GM06990 (cell line): Measurements from ENCODE around the gene SMARCD3.

Source experiments
- DNase-seq: peaks from one replicate; pipeline ENCODE4 v3.0.0-alpha.2; 2011; ENCODE audit not compliant: insufficient read length; ENCODE audit errors: extremely low read depth
- H3K27me3 ChIP-seq: replicated peaks from 2 replicates; pipeline ENCODE4 v1.6.0; 2011; ENCODE audit warnings: low read length; ENCODE audit not compliant: control insufficient read depth, insufficient read depth
- H3K36me3 ChIP-seq: 2 replicates; pipeline ENCODE4 v1.5.1; 2011; ENCODE audit warnings: low read length; ENCODE audit not compliant: control insufficient read depth, insufficient read depth
- H3K4me3 ChIP-seq: replicated peaks from 2 replicates; pipeline ENCODE4 v1.5.1; 2011; ENCODE audit warnings: low read depth, mild to moderate bottlenecking, control low read depth, low read length
- CTCF ChIP-seq: IDR thresholded peaks from 2 replicates; pipeline ENCODE4 v1.5.1; 2011; ENCODE audit warnings: low read length, control low read depth, mild to moderate bottlenecking, inconsistent platforms; ENCODE audit not compliant: insufficient read depth, poor library complexity, severe bottlenecking

Gene SMARCD3

GRCh38 chr7:151289891-151290290 is 41.4 kb upstream of the SMARCD3 start:
- Histone ChIP-seq H3K4me3 (no peak overlapping the region), H3K27me3 (no peaks in the 10 kb centered on the region; the same call in 1 of the 2 replicates), H3K36me3 (no peaks in the 10 kb centered on the region)
- DNase-seq: no peak
- no peak for TF ChIP-seq CTCF

- Histone ChIP-seq H3K27me3 (no peaks in the 10 kb centered on the region; the same call in 1 of the 2 replicates), H3K36me3 (no peaks in the 10 kb centered on the region), H3K4me3 (no peak overlapping the region)
- DNase-seq: no peak
- TF ChIP-seq CTCF: no peak
Measured at GRCh38 chr7:151286148-151286547, 37.7 kb upstream of the SMARCD3 start.

GRCh38 chr7:151283302-151283701 is 34.8 kb upstream of the SMARCD3 start:
- H3K4me3 ChIP-seq: no peak overlapping the region
- no peaks in the 10 kb centered on the region for H3K36me3 ChIP-seq
- no peak for TF ChIP-seq CTCF
- DNase-seq: no peak
- H3K27me3 ChIP-seq: no peaks in the 10 kb centered on the region; the same call in none of the 2 replicates

- H3K36me3 ChIP-seq: no peaks in the 10 kb centered on the region
- no peak overlapping the region for H3K4me3 ChIP-seq
- TF ChIP-seq CTCF: no peak
- no peaks in the 10 kb centered on the region; the same call in none of the 2 replicates for H3K27me3 ChIP-seq
- DNase-seq: no peak
Measured at GRCh38 chr7:151282111-151282510, 33.6 kb upstream of the SMARCD3 start.

- H3K27me3 ChIP-seq: no peaks in the 10 kb centered on the region; the same call in none of the 2 replicates
- H3K4me3 ChIP-seq: no peak overlapping the region
- TF ChIP-seq CTCF: no peak
- DNase-seq: no peak
- H3K36me3 ChIP-seq: no peaks in the 10 kb centered on the region
Measured at GRCh38 chr7:151281686-151282085, 33.2 kb upstream of the SMARCD3 start.

GRCh38 chr7:151280388-151281019 is 32.0 kb upstream of the SMARCD3 start:
- TF ChIP-seq CTCF: no peak
- Histone ChIP-seq H3K27me3 (no peaks in the 10 kb centered on the region; the same call in none of the 2 replicates), H3K4me3 (no peak overlapping the region), H3K36me3 (no peaks in the 10 kb centered on the region)
- no peak for DNase-seq
